Astrocyte (in vitro differentiated cells and primary cell): ENCODE results near the gene ADH7. TPM values are rescaled to one million over a fixed set of nuclear protein-coding genes. Genes with fewer than 3 reads are reported as not detected.
A peak's percentile ranks its signal among the peaks of the same experiment; 100 is the strongest.

Experiments used
- DNase-seq: peaks from one replicate; pipeline ENCODE4 v3.0.0-alpha.2; 2010; ENCODE audit warnings: low read depth
- FAIRE-seq: peaks from 2 replicates; lab custom pipeline; 2011; peaks lifted over from hg19 to GRCh38; lab: Jason Lieb, UNC
- H2AFZ ChIP-seq: 2 replicates; pipeline ENCODE4 v1.6.0; 2012; ENCODE audit warnings: low read depth, low read length, inconsistent platforms
- H3K27ac ChIP-seq: 2 replicates; pipeline ENCODE4 v1.5.1; 2011; ENCODE audit warnings: low read depth, low read length, inconsistent platforms
- H3K27me3 ChIP-seq: 2 replicates; pipeline ENCODE4 v1.6.0; 2011; ENCODE audit warnings: low read length, inconsistent platforms; ENCODE audit not compliant: insufficient read depth
- H3K36me3 ChIP-seq: 2 replicates; pipeline ENCODE4 v1.5.1; 2011; ENCODE audit warnings: low read length, inconsistent platforms; ENCODE audit not compliant: insufficient read depth
- H3K4me1 ChIP-seq: 2 replicates; pipeline ENCODE4 v1.5.1; 2011; ENCODE audit warnings: low read length, inconsistent platforms; ENCODE audit not compliant: insufficient read depth
- H3K4me2 ChIP-seq: 2 replicates; pipeline ENCODE4 v1.6.0; 2012; ENCODE audit warnings: low read length, inconsistent platforms
- H3K4me3 ChIP-seq: 2 replicates; pipeline ENCODE4 v1.5.1; 2011; ENCODE audit warnings: low read depth, mild to moderate bottlenecking, low read length, inconsistent platforms; ENCODE audit not compliant: insufficient read depth
- H3K79me2 ChIP-seq: 2 replicates; pipeline ENCODE4 v1.6.0; 2012; ENCODE audit warnings: mild to moderate bottlenecking, low read length, inconsistent platforms; ENCODE audit not compliant: insufficient read depth
- H3K9ac ChIP-seq: 2 replicates; pipeline ENCODE4 v1.6.0; 2012; ENCODE audit warnings: mild to moderate bottlenecking, low read length, inconsistent platforms
- H3K9me3 ChIP-seq: 2 replicates; pipeline ENCODE4 v1.5.1; 2012; ENCODE audit warnings: low read depth, mild to moderate bottlenecking, low read length, inconsistent platforms; ENCODE audit not compliant: insufficient read depth
- H4K20me1 ChIP-seq: 2 replicates; pipeline ENCODE4 v1.6.0; 2012; ENCODE audit warnings: low read length, inconsistent platforms; ENCODE audit not compliant: insufficient read depth
- H3K27ac Mint-ChIP-seq: one replicate; pipeline ENCODE4 v1.8.0; 2021; ENCODE audit warnings: mild to moderate bottlenecking, mixed read lengths; ENCODE audit not compliant: unreplicated experiment
- H3K27me3 Mint-ChIP-seq: one replicate; pipeline ENCODE4 v1.8.0; 2021; ENCODE audit warnings: low read depth, mixed read lengths; ENCODE audit not compliant: unreplicated experiment
- H3K36me3 Mint-ChIP-seq: one replicate; pipeline ENCODE4 v1.8.0; 2021; ENCODE audit warnings: low read depth, mixed read lengths; ENCODE audit not compliant: unreplicated experiment
- H3K4me1 Mint-ChIP-seq: one replicate; pipeline ENCODE4 v1.8.0; 2021; ENCODE audit warnings: low read depth, mixed read lengths; ENCODE audit not compliant: unreplicated experiment
- H3K4me3 Mint-ChIP-seq: one replicate; pipeline ENCODE4 v1.8.0; 2021; ENCODE audit warnings: mild to moderate bottlenecking, moderate library complexity, mixed read lengths; ENCODE audit not compliant: unreplicated experiment
- H3K9me3 Mint-ChIP-seq: one replicate; pipeline ENCODE4 v1.8.0; 2021; ENCODE audit warnings: mild to moderate bottlenecking, mixed read lengths; ENCODE audit not compliant: unreplicated experiment
- CTCF ChIP-seq: IDR thresholded peaks from 2 replicates; pipeline ENCODE4 v1.5.1; 2011; ENCODE audit warnings: low read depth, mild to moderate bottlenecking, inconsistent platforms, low read length, moderate library complexity; ENCODE audit not compliant: insufficient read depth
- EZH2 ChIP-seq: IDR thresholded peaks from 2 replicates; pipeline ENCODE4 v1.6.1; 2012; ENCODE audit warnings: mild to moderate bottlenecking, low read length, inconsistent platforms; ENCODE audit not compliant: insufficient read depth
- total RNA-seq: library from RNA; stranded (reverse); gene quantifications from 2 replicates; pipeline ENCODE4 v1.2.1, GENCODE V29; 2021

ADH7 gene
- total RNA-seq, 1 donor from 2014 or later = not detected

DNA sequence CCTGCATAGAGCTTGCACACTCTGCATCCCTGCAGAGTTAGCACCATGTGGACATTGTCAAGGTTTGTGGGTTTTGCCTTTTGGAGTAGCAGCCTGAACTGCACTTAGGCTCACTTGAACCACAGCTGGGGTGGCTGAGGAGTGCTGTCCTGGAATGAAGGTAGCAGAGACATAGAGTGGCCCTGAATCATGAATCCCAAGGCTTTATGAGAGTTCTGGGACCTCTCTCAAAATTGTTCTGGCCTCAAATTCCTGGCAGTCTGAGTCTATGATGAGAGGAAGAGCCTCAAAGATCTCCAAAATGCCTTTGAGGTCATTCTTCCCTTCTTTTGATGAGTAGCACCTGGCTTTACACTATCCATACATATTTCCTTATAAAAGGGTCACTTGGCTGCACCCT is 45.5 kb downstream of the ADH7 start:
- Mint-ChIP-seq H3K27me3 (no peaks in the 10 kb centered on the region), H3K36me3 (no peaks in the 10 kb centered on the region), H3K4me1 (peaks cover 4% of the 10 kb centered on the region), H3K4me3 (no peak overlapping the region), H3K27ac (no peak overlapping the region), H3K9me3 (no peaks in the 10 kb centered on the region)
- Histone ChIP-seq H2AFZ (no peak overlapping the region), H4K20me1 (no peaks in the 10 kb centered on the region), H3K4me3 (no peak overlapping the region), H3K4me2 (no peak overlapping the region), H3K9ac (no peak overlapping the region), H3K9me3 (peaks cover 3% of the 10 kb centered on the region), H3K27me3 (no peaks in the 10 kb centered on the region), H3K27ac (no peak overlapping the region), H3K36me3 (no peaks in the 10 kb centered on the region), H3K4me1 (no peaks in the 10 kb centered on the region), H3K79me2 (no peaks in the 10 kb centered on the region)
- DNase-seq (no peak), FAIRE-seq (no peak)
- TF ChIP-seq CTCF (no peak), EZH2 (no peak)

GRCh38 chr4:99383833-99384392 is 51.2 kb downstream of the ADH7 start:
- H3K27ac Mint-ChIP-seq = no peak overlapping the region
- no peak overlapping the region for H3K4me3 Mint-ChIP-seq
- TF ChIP-seq CTCF (no peak), EZH2 (no peak)

GRCh38 chr4:99383399-99383798 is 51.7 kb downstream of the ADH7 start:
- H3K4me3 ChIP-seq = no peak overlapping the region
- H3K4me1 ChIP-seq = no peaks in the 10 kb centered on the region
- H3K27ac ChIP-seq = no peak overlapping the region
- DNase-seq (no peak), FAIRE-seq (no peak)
- H3K9me3 Mint-ChIP-seq = no peaks in the 10 kb centered on the region
- H3K9me3 ChIP-seq = no peaks in the 10 kb centered on the region
- no peak overlapping the region for H2AFZ ChIP-seq
- H3K36me3 ChIP-seq = no peaks in the 10 kb centered on the region
- H3K79me2 ChIP-seq = no peaks in the 10 kb centered on the region
- no peak overlapping the region for H3K27ac Mint-ChIP-seq
- no peak overlapping the region for H3K4me3 Mint-ChIP-seq
- H3K4me2 ChIP-seq = no peak overlapping the region
- H3K27me3 Mint-ChIP-seq = no peaks in the 10 kb centered on the region
- no peaks in the 10 kb centered on the region for H3K27me3 ChIP-seq
- H3K4me1 Mint-ChIP-seq = no peaks in the 10 kb centered on the region
- H3K36me3 Mint-ChIP-seq = no peaks in the 10 kb centered on the region
- no peaks in the 10 kb centered on the region for H4K20me1 ChIP-seq
- TF ChIP-seq CTCF = no peak
- no peak for TF ChIP-seq EZH2
- H3K9ac ChIP-seq = no peak overlapping the region

More at GRCh38 chr4:99383833-99384392, 51.2 kb downstream of the ADH7 start:
- Histone ChIP-seq H2AFZ (no peak overlapping the region), H3K9ac (no peak overlapping the region), H3K36me3 (no peaks in the 10 kb centered on the region), H3K4me3 (no peak overlapping the region), H3K4me1 (no peaks in the 10 kb centered on the region), H3K79me2 (no peaks in the 10 kb centered on the region), H3K27ac (no peak overlapping the region), H3K9me3 (no peaks in the 10 kb centered on the region), H3K27me3 (no peaks in the 10 kb centered on the region), H4K20me1 (no peaks in the 10 kb centered on the region), H3K4me2 (no peak overlapping the region)
- Mint-ChIP-seq H3K9me3 (no peaks in the 10 kb centered on the region), H3K36me3 (no peaks in the 10 kb centered on the region), H3K4me1 (no peaks in the 10 kb centered on the region), H3K27me3 (no peaks in the 10 kb centered on the region)
- FAIRE-seq (no peak), DNase-seq (peak; percentile 50)
